K562 (cell line): ENCODE measurements around the gene CLIC1. TPM values are rescaled to one million over a fixed set of nuclear protein-coding genes. Genes with fewer than 3 reads are reported as not detected.

Experiments used
- ASH1L ChIP-seq: fragments of 450-650 bp; IDR thresholded peaks from 2 replicates; pipeline ENCODE4 v1.6.1; 2018; ENCODE audit warnings: borderline replicate concordance, mild to moderate bottlenecking, low read depth; ENCODE audit not compliant: partially characterized antibody
- ATF7 ChIP-seq: fragments of 450-650 bp; IDR thresholded peaks from 2 replicates; pipeline ENCODE4 v1.7.1; 2014; ENCODE audit warnings: mild to moderate bottlenecking, moderate library complexity
- BCOR ChIP-seq: fragments of 450-650 bp; IDR thresholded peaks from 2 replicates; pipeline ENCODE4 v1.6.1; 2016
- CREB1 ChIP-seq, 2 experiments: sonication (generic) in 1 of 2; formaldehyde crosslinking in 1 of 2; IDR thresholded peaks; 2 replicates each; pipeline versions ENCODE4 v1.6.1 to v1.8.0; 2012 to 2022; ENCODE audit warnings: inconsistent platforms in 1 of 2, mild to moderate bottlenecking in 1 of 2, missing genetic modification reagents in 1 of 2, moderate library complexity in 1 of 2
- FOS ChIP-seq: IDR thresholded peaks from 3 replicates; pipeline ENCODE4 v1.6.1; 2011; ENCODE audit not compliant: insufficient read length; ENCODE audit errors: extremely low read depth
- FUS ChIP-seq: fragments of 200-400 bp; formaldehyde crosslinking; optimal IDR thresholded peaks from 2 replicates; pipeline ENCODE3; 2017; ENCODE audit warnings: low read depth, low read length
- GABPA ChIP-seq: fragments of 200-800 bp; sonication (Bioruptor generic); conservative IDR thresholded peaks from 2 replicates; pipeline ENCODE4 v1.6.1; 2016; ENCODE audit warnings: low read depth, missing genetic modification characterization, missing compliant biosample characterization
- HMG20B ChIP-seq: fragments of 250-450 bp; sonication (Bioruptor Pico); IDR thresholded peaks from 2 replicates; pipeline ENCODE4 v1.5.0; 2021; ENCODE audit warnings: mild to moderate bottlenecking
- HNRNPH1 ChIP-seq: fragments of 200-400 bp; formaldehyde crosslinking; optimal IDR thresholded peaks from 2 replicates; pipeline ENCODE3; 2017; ENCODE audit warnings: low read depth, mild to moderate bottlenecking, low read length, moderate library complexity
- KLF10 ChIP-seq: fragments of 250-450 bp; sonication (Bioruptor Pico); IDR thresholded peaks from 2 replicates; pipeline ENCODE4 v1.6.1; 2021; ENCODE audit warnings: matching md5 sums
- SNRNP70 ChIP-seq: fragments of 200-400 bp; formaldehyde crosslinking; optimal IDR thresholded peaks from 2 replicates; pipeline ENCODE3; 2017; ENCODE audit warnings: low read depth, low read length
- SRSF7 ChIP-seq: fragments of 200-400 bp; formaldehyde crosslinking; optimal IDR thresholded peaks from 2 replicates; pipeline ENCODE3; 2017; ENCODE audit warnings: mild to moderate bottlenecking, low read depth, low read length
- ZNF12 ChIP-seq: sonication (generic); formaldehyde crosslinking; IDR thresholded peaks from 2 replicates; pipeline ENCODE4 v1.4.0; 2020; ENCODE audit warnings: mild to moderate bottlenecking, missing genetic modification reagents
- polyA plus RNA-seq, 8 experiments: library from polyadenylated mRNA; depleted of rRNA in 4 of 8; stranded (reverse) in 5 of 8; unstranded in 3 of 8; fragments of >200 nt; fragmentation: Nextera tagmentation in 2 of 8; fragmentation: Illumina TruSeq in 1 of 8; extraction: Ambion mirVana in 2 of 8; extraction: Trizol in 1 of 8; gene quantifications; 2 replicates each; pipeline versions ENCODE4 v1.2.1 to v1.2.3, GENCODE V29; 2011 to 2014; ENCODE audit warnings: inconsistent platforms in 1 of 8, missing spikeins in 1 of 8
- total RNA-seq, 7 experiments: library from RNA; depleted of rRNA in 6 of 7; stranded (reverse); fragments of >200 nt in 6 of 7; fragmentation: Illumina TruSeq in 2 of 7; extraction: Trizol in 2 of 7; gene quantifications; 2 replicates each; pipeline versions ENCODE4 v1.2.1 to v1.2.3, GENCODE V29; 2011 to 2021; ENCODE audit warnings: low replicate concordance in 1 of 7
- TF ChIP-seq, protein P1 (sequence below): fragments of 450-650 bp; IDR thresholded peaks from 2 replicates; pipeline ENCODE4 v1.6.1; 2016; ENCODE audit warnings: mild to moderate bottlenecking
- TF ChIP-seq, protein P2 (sequence below), 3 experiments: fragments of 200-800 bp in 1 of 3; fragments of 250-450 bp in 1 of 3; fragments of 450-650 bp in 1 of 3; sonication (Bioruptor Pico) in 1 of 3; sonication (Bioruptor generic) in 1 of 3; formaldehyde crosslinking in 1 of 3; IDR thresholded peaks; 2 replicates each; pipeline versions ENCODE4 v1.6.1 to v1.8.0; 2016 to 2022; ENCODE audit warnings: mild to moderate bottlenecking in 2 of 3, missing genetic modification characterization in 2 of 3, missing compliant biosample characterization in 1 of 3, moderate library complexity in 1 of 3
- TF ChIP-seq, protein P3 (sequence below): sonication (generic); formaldehyde crosslinking; IDR thresholded peaks from 2 replicates; pipeline ENCODE4 v1.8.0; 2023; ENCODE audit warnings: missing genetic modification reagents, mild to moderate bottlenecking, borderline replicate concordance

CLIC1 gene
- total and polyA plus RNA-seq, 9 of the 15 experiments (the other 6 are each of a cell fraction or from before 2014, with no cell fraction given), result 1,267 to 2,419 (median 1,808) TPM

DNA sequence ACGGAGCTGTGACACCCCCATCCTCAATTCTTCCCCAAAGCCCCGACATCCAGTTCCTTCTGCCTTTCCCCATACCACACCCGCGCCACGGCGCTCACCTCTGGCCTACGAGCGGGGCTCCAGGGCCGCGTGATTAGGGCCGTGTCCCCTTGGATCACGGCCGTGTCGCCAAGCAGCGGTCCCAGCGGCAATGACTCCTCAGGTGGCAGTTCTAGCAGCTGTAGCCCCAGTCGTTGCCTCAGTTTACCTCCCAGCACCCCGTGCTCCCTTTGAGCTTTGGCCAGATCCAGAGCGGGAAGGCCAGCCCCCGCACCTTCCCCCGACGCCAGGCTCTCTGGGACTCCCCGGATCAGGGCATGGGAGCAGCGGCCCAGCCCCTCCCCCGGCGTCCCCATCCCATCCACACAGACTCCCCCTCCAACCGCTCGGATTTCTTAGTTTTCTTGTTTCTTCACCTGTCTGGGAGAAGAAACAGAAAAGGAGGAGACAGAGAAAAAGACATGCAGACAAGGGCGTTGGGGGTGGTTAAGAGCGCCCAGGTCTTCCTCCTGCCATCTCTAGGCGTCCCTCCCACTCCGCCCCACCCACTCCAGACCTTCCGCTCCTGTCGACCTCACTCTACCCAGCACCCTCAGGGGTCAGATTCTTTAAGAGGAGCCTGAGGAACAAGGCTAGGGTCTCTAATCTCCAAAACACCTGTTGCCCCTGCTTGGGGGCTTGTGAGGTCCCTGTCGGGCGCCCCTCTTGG lies 7.4 kb downstream of the CLIC1 start, which contains the start of gene DDAH2 (continued):
- TF ChIP-seq, protein P1, sequence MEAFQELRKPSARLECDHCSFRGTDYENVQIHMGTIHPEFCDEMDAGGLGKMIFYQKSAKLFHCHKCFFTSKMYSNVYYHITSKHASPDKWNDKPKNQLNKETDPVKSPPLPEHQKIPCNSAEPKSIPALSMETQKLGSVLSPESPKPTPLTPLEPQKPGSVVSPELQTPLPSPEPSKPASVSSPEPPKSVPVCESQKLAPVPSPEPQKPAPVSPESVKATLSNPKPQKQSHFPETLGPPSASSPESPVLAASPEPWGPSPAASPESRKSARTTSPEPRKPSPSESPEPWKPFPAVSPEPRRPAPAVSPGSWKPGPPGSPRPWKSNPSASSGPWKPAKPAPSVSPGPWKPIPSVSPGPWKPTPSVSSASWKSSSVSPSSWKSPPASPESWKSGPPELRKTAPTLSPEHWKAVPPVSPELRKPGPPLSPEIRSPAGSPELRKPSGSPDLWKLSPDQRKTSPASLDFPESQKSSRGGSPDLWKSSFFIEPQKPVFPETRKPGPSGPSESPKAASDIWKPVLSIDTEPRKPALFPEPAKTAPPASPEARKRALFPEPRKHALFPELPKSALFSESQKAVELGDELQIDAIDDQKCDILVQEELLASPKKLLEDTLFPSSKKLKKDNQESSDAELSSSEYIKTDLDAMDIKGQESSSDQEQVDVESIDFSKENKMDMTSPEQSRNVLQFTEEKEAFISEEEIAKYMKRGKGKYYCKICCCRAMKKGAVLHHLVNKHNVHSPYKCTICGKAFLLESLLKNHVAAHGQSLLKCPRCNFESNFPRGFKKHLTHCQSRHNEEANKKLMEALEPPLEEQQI, result no peak
- TF ChIP-seq HNRNPH1 (no peak), SNRNP70 (no peak), FOS (no peak), GABPA (tag) (no peak), ATF7 (no peak), HMG20B (no peak), KLF10 (CRISPR knock-in tag) (no peak), FUS (no peak), ZNF12 (no peak; the same call in 1 of the 2 replicates), ASH1L (no peak), CREB1 (IDR thresholded peaks at IDR 0.05) (no peak; the same call in 1 of the 2 replicates), CREB1 (CRISPR knock-in tag; IDR thresholded peaks at IDR 0.05) (no peak), SRSF7 (no peak), BCOR (peak; percentile 85)
- TF ChIP-seq, protein P2, sequence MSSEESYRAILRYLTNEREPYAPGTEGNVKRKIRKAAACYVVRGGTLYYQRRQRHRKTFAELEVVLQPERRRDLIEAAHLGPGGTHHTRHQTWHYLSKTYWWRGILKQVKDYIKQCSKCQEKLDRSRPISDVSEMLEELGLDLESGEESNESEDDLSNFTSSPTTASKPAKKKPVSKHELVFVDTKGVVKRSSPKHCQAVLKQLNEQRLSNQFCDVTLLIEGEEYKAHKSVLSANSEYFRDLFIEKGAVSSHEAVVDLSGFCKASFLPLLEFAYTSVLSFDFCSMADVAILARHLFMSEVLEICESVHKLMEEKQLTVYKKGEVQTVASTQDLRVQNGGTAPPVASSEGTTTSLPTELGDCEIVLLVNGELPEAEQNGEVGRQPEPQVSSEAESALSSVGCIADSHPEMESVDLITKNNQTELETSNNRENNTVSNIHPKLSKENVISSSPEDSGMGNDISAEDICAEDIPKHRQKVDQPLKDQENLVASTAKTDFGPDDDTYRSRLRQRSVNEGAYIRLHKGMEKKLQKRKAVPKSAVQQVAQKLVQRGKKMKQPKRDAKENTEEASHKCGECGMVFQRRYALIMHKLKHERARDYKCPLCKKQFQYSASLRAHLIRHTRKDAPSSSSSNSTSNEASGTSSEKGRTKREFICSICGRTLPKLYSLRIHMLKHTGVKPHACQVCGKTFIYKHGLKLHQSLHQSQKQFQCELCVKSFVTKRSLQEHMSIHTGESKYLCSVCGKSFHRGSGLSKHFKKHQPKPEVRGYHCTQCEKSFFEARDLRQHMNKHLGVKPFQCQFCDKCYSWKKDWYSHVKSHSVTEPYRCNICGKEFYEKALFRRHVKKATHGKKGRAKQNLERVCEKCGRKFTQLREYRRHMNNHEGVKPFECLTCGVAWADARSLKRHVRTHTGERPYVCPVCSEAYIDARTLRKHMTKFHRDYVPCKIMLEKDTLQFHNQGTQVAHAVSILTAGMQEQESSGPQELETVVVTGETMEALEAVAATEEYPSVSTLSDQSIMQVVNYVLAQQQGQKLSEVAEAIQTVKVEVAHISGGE (CRISPR knock-in tag; IDR thresholded peaks at IDR 0.05), result peak in 1 of 3 experiments; percentile 54; a peak in 2 of 6 replicates
- TF ChIP-seq, protein P3, sequence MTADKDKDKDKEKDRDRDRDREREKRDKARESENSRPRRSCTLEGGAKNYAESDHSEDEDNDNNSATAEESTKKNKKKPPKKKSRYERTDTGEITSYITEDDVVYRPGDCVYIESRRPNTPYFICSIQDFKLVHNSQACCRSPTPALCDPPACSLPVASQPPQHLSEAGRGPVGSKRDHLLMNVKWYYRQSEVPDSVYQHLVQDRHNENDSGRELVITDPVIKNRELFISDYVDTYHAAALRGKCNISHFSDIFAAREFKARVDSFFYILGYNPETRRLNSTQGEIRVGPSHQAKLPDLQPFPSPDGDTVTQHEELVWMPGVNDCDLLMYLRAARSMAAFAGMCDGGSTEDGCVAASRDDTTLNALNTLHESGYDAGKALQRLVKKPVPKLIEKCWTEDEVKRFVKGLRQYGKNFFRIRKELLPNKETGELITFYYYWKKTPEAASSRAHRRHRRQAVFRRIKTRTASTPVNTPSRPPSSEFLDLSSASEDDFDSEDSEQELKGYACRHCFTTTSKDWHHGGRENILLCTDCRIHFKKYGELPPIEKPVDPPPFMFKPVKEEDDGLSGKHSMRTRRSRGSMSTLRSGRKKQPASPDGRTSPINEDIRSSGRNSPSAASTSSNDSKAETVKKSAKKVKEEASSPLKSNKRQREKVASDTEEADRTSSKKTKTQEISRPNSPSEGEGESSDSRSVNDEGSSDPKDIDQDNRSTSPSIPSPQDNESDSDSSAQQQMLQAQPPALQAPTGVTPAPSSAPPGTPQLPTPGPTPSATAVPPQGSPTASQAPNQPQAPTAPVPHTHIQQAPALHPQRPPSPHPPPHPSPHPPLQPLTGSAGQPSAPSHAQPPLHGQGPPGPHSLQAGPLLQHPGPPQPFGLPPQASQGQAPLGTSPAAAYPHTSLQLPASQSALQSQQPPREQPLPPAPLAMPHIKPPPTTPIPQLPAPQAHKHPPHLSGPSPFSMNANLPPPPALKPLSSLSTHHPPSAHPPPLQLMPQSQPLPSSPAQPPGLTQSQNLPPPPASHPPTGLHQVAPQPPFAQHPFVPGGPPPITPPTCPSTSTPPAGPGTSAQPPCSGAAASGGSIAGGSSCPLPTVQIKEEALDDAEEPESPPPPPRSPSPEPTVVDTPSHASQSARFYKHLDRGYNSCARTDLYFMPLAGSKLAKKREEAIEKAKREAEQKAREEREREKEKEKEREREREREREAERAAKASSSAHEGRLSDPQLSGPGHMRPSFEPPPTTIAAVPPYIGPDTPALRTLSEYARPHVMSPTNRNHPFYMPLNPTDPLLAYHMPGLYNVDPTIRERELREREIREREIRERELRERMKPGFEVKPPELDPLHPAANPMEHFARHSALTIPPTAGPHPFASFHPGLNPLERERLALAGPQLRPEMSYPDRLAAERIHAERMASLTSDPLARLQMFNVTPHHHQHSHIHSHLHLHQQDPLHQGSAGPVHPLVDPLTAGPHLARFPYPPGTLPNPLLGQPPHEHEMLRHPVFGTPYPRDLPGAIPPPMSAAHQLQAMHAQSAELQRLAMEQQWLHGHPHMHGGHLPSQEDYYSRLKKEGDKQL (CRISPR knock-in tag), result no peak
